ENCODE results near the gene SF3A1. TPM values are rescaled to one million over a fixed set of nuclear protein-coding genes. Genes with fewer than 3 reads are reported as not detected.

The SF3A1 gene
- total RNA-seq, 2 donors from 2014 or later, result 275 to 294 TPM

DNA sequence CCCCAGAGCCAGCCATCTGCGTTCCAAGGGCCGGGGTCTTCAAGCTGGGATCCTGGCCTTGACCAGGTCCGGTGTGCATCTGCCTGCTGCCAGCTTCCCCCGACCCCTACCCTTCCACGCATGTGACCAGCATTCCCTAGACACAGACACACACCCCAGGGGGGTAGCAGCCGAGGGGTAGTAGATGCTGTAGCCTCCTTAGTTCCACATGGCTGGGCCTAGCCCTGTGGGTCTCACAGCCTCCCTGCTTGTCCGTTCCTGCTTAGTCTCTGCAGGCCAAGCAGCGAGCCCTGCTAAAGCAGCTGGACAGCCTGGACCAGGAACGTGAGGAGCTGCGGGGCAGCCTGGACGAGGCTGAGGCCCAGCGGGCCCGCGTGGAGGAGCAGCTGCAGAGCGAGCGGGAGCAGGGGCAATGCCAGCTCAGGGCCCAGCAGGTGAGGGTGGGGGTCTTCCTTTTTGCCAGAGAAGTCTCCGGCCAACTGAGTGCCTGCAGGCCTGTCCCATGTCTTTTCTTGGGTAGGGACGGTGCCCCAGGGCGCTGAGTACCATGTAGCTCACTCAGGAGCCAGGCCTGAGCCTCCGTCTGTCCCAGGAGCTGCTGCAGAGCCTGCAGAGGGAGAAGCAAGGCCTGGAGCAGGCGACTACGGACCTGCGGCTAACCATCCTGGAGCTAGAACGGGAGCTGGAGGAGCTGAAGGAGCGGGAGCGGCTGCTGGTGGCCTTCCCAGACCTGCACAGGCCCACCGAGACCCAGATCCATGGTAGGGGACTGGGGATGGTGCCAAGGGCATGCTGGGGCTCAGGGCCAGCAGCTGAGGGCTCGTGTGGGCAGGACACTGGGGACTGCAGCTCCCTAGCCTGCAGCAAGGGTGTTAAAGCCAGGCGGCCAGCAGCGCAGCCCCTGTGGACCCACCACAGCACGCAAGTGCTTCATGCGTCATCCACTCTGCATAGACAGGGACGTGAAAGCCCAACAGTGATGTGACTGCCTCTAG is 16.9 kb upstream of the SF3A1 start:
- H3K27ac Mint-ChIP-seq, result no peak overlapping the region
- no peaks in the 10 kb centered on the region for H3K4me1 Mint-ChIP-seq
- no peak overlapping the region for H3K4me3 Mint-ChIP-seq
- H3K27me3 Mint-ChIP-seq, result no peaks in the 10 kb centered on the region
- H3K36me3 Mint-ChIP-seq (ENCODE audit: low read depth), result no peaks in the 10 kb centered on the region
- no peak for ATAC-seq (replicated peaks)
- no peaks in the 10 kb centered on the region for H3K9me3 Mint-ChIP-seq

DNA sequence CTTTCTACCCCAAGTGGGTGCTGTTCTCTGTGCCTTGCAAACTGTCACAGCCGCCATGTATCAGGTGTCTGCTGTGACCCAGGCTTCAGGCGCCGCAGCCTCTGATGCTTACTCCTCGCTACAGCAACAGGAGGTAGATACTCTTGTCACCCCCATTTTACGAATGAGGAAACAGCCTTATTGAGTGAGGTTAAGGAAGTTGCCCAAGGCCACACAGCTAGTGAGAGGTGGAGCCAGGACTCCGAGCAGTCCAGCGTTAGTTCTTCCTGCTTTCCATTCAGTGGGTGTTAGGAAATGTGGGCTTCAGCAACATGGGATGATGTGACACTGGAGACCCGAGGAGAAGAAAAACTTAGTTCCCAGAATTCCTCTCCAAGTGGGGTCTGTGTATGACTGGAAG is 16.2 kb upstream of the SF3A1 start:
- no peaks in the 10 kb centered on the region for H3K36me3 Mint-ChIP-seq (ENCODE audit: low read depth)
- no peaks in the 10 kb centered on the region for H3K4me1 Mint-ChIP-seq
- H3K27ac Mint-ChIP-seq, result no peak overlapping the region
- no peak overlapping the region for H3K4me3 Mint-ChIP-seq
- no peak for ATAC-seq (replicated peaks)
- H3K27me3 Mint-ChIP-seq, result no peaks in the 10 kb centered on the region
- no peaks in the 10 kb centered on the region for H3K9me3 Mint-ChIP-seq

DNA sequence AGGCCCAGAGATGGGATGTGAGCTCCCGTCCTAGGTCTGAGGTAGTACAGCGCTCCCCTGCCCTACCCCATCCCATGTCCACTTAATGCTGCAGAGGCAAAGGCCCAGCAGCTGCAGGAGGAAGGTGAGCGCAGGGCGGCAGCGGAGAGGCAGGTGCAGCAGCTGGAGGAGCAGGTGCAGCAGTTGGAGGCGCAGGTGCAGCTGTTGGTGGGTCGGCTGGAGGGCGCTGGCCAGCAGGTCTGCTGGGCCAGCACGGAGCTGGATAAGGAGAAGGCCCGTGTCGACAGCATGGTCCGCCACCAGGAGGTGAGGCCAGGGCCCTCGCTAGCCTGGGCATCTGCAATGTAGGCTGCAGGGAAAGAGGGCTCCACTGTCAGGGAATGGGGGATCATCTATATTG is 15.3 kb upstream of the SF3A1 start:
- Mint-ChIP-seq H3K36me3 (ENCODE audit: low read depth) (no peaks in the 10 kb centered on the region), H3K9me3 (no peaks in the 10 kb centered on the region), H3K27me3 (no peaks in the 10 kb centered on the region), H3K4me3 (no peak overlapping the region), H3K4me1 (no peaks in the 10 kb centered on the region), H3K27ac (peak overlapping the region; percentile 19)
- no peak for ATAC-seq (replicated peaks)

- no peak for ATAC-seq (replicated peaks)
- Mint-ChIP-seq H3K27me3 (no peaks in the 10 kb centered on the region), H3K36me3 (ENCODE audit: low read depth) (no peaks in the 10 kb centered on the region), H3K9me3 (no peaks in the 10 kb centered on the region), H3K4me3 (no peak overlapping the region), H3K4me1 (no peaks in the 10 kb centered on the region), H3K27ac (no peak overlapping the region)
Measured at GRCh38 chr22:30371321-30371720, 14.6 kb upstream of the SF3A1 start.

DNA sequence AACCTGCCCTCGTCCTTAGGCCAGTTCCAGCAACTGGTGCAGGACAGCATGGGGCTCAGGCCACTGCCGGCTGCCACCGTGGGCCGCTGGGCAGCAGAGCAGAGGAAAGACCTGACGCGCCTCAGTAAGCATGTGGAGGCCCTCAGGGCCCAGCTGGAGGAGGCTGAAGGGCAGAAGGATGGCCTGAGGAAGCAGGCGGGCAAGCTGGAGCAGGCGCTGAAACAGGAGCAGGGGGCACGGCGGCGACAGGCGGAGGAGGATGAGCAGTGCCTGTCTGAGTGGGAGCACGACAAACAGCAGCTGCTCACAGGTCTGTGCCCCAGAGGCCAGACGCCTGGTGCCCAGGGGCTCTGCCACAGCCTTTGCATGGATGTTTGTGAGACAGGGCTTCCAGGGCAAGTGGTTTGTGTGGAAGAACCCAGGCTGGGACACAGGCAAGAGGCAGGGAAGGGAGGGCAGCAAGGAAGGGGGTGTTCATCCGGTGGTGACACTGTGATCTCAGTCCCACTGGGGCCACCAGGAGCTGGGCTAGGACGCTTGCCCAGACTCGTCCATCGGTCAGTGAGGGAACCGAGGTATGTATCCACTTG is 14.0 kb upstream of the SF3A1 start:
- no peaks in the 10 kb centered on the region for H3K27me3 Mint-ChIP-seq
- H3K27ac Mint-ChIP-seq, result peak overlapping the region; percentile 53
- H3K4me1 Mint-ChIP-seq, result no peaks in the 10 kb centered on the region
- ATAC-seq (replicated peaks), result no peak
- H3K9me3 Mint-ChIP-seq, result no peaks in the 10 kb centered on the region
- no peak overlapping the region for H3K4me3 Mint-ChIP-seq
- H3K36me3 Mint-ChIP-seq (ENCODE audit: low read depth), result no peaks in the 10 kb centered on the region

GRCh38 chr22:30368420-30368819 is 11.7 kb upstream of the SF3A1 start:
- Mint-ChIP-seq H3K4me1 (no peaks in the 10 kb centered on the region), H3K27me3 (no peaks in the 10 kb centered on the region), H3K4me3 (no peak overlapping the region), H3K27ac (no peak overlapping the region), H3K9me3 (no peaks in the 10 kb centered on the region), H3K36me3 (ENCODE audit: low read depth) (no peaks in the 10 kb centered on the region)
- no peak for ATAC-seq (replicated peaks)

- no peak overlapping the region for H3K4me3 Mint-ChIP-seq
- H3K27ac Mint-ChIP-seq, result no peak overlapping the region
- no peaks in the 10 kb centered on the region for H3K4me1 Mint-ChIP-seq
- H3K36me3 Mint-ChIP-seq (ENCODE audit: low read depth), result no peaks in the 10 kb centered on the region
- H3K27me3 Mint-ChIP-seq, result no peaks in the 10 kb centered on the region
- no peaks in the 10 kb centered on the region for H3K9me3 Mint-ChIP-seq
- no peak for ATAC-seq (replicated peaks)
Measured at GRCh38 chr22:30365891-30366290, 9.2 kb upstream of the SF3A1 start.

DNA sequence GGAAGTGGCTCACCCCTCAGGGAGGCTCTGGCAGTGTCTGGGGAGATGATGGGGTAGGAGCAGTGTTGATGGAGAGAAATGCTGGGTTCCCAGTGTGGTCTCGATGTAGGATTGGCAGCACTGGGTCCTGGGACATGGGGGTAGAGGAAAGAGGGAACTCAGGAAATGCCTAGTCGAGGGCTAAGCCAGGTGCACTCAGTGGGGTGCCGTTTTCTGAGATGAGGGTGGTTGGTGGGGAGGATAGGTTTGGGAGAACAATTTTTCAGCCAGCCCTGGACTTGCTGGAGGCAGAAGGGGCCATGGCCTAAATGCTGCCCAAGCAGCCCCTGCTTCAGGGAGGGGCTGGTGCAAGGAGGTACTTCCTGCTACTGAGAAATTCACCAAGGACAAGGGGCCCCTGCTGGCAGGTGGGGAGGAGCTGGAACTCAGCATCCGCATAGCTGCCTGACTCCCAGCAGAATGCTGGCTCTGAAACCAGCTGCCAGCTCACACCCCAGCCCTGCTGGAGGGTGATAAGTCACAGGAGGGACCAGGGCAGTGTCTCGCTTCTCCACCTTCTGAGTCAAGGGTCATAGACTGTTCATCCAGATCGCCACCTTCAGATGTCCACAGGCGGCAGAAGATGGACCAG is 6.1 kb upstream of the SF3A1 start:
- peaks cover 4% of the 10 kb centered on the region for H3K4me1 Mint-ChIP-seq
- peak overlapping the region; percentile 1 for H3K27ac Mint-ChIP-seq
- no peak overlapping the region for H3K4me3 Mint-ChIP-seq
- no peak for ATAC-seq (replicated peaks)
- no peaks in the 10 kb centered on the region for H3K9me3 Mint-ChIP-seq
- H3K27me3 Mint-ChIP-seq, result no peaks in the 10 kb centered on the region
- H3K36me3 Mint-ChIP-seq (ENCODE audit: low read depth), result no peaks in the 10 kb centered on the region

- Mint-ChIP-seq H3K4me1 (peaks cover 7% of the 10 kb centered on the region), H3K9me3 (no peaks in the 10 kb centered on the region), H3K27me3 (no peaks in the 10 kb centered on the region), H3K27ac (peak overlapping the region; percentile 1), H3K4me3 (no peak overlapping the region), H3K36me3 (ENCODE audit: low read depth) (no peaks in the 10 kb centered on the region)
- ATAC-seq (replicated peaks), result no peak
Measured at GRCh38 chr22:30361916-30362650, 5.4 kb upstream of the SF3A1 start.

- Mint-ChIP-seq H3K4me3 (no peak overlapping the region), H3K27ac (no peak overlapping the region), H3K27me3 (no peaks in the 10 kb centered on the region), H3K9me3 (no peaks in the 10 kb centered on the region), H3K36me3 (ENCODE audit: low read depth) (peaks cover 28% of the 10 kb centered on the region), H3K4me1 (peaks cover 30% of the 10 kb centered on the region)
- no peak for ATAC-seq (replicated peaks)
Measured at GRCh38 chr22:30358541-30358940, 1.8 kb upstream of the SF3A1 start.

GRCh38 chr22:30357650-30358215 is 1.0 kb upstream of the SF3A1 start:
- peaks cover 30% of the 10 kb centered on the region for H3K4me1 Mint-ChIP-seq
- peaks cover 36% of the 10 kb centered on the region for H3K36me3 Mint-ChIP-seq (ENCODE audit: low read depth)
- no peaks in the 10 kb centered on the region for H3K27me3 Mint-ChIP-seq
- H3K27ac Mint-ChIP-seq, result peak overlapping the region; percentile 93
- no peaks in the 10 kb centered on the region for H3K9me3 Mint-ChIP-seq
- H3K4me3 Mint-ChIP-seq, result peak overlapping the region; percentile 98
- no peak for ATAC-seq (replicated peaks)

- H3K4me3 Mint-ChIP-seq, result peak overlapping the region; percentile 98
- peak overlapping the region; percentile 93 for H3K27ac Mint-ChIP-seq
- H3K4me1 Mint-ChIP-seq, result peaks cover 30% of the 10 kb centered on the region
- no peak for ATAC-seq (replicated peaks)
- no peaks in the 10 kb centered on the region for H3K27me3 Mint-ChIP-seq
- peaks cover 42% of the 10 kb centered on the region for H3K36me3 Mint-ChIP-seq (ENCODE audit: low read depth)
- H3K9me3 Mint-ChIP-seq, result no peaks in the 10 kb centered on the region
Measured at GRCh38 chr22:30357236-30357570, 509 bp upstream of the SF3A1 start.

GRCh38 chr22:30354644-30355043 is 2.0 kb downstream of the SF3A1 start:
- no peaks in the 10 kb centered on the region for H3K27me3 Mint-ChIP-seq
- no peak for ATAC-seq (replicated peaks)
- H3K36me3 Mint-ChIP-seq (ENCODE audit: low read depth), result peaks cover 67% of the 10 kb centered on the region
- H3K27ac Mint-ChIP-seq, result peak overlapping the region; percentile 98
- peak overlapping the region; percentile 98 for H3K4me3 Mint-ChIP-seq
- H3K4me1 Mint-ChIP-seq, result peaks cover 45% of the 10 kb centered on the region
- no peaks in the 10 kb centered on the region for H3K9me3 Mint-ChIP-seq

DNA sequence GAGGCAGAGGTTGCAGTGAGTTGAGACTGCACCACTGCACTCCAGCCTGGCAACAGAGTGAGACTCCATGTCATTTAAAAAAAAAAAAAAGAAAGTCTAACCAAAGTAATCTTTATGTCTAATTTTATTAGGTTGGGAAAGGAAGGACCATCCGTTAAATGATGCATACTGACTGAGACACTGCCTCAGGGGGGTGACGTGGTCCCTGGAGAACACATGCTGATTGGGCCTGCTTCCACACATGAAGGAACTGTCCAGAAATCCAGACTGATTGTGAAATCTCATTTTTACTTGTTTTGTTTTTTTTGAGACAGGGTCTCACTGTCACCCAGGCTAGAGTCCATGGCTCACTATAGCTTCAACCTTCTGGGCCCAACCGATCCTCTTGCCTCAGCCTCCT is 5.5 kb downstream of the SF3A1 start:
- Mint-ChIP-seq H3K4me1 (peaks cover 51% of the 10 kb centered on the region), H3K36me3 (ENCODE audit: low read depth) (peaks cover 100% of the 10 kb centered on the region), H3K4me3 (peak overlapping the region; percentile 82), H3K27me3 (no peaks in the 10 kb centered on the region), H3K9me3 (no peaks in the 10 kb centered on the region), H3K27ac (peak overlapping the region; percentile 81)
- ATAC-seq (replicated peaks), result no peak

Data from activated T-helper 17 cell treated with anti-CD3 and anti-CD28 coated beads, Interleukin-2, amount 50 U/mL, for 72 hours (primary cell).